Adrenal gland (tissue), 12 donors: ENCODE results near the gene LGALS8. TPM values are rescaled to one million over a fixed set of nuclear protein-coding genes. Genes with fewer than 3 reads are reported as not detected.

ENCODE experiments used
- DNase-seq, 7 donors: peaks; one replicate each; pipeline ENCODE4 v3.0.0-alpha.2; 2019 to 2020
- H3K27ac ChIP-seq, 5 donors: fragments of 200-600 bp; sonication (generic) in 4 of 5; 1 replicate in 3 of 5; 2 replicates in 2 of 5; pipeline versions ENCODE4 v1.5.1 to v1.8.0; 2016 to 2020; ENCODE audit warnings: mild to moderate bottlenecking in 1 of 5
- H3K27me3 ChIP-seq: fragments of 200-600 bp; 2 replicates; pipeline ENCODE4 v1.8.0; 2021
- H3K36me3 ChIP-seq, 2 donors: fragments of 200-600 bp; replicated peaks in 1 of 2; 1 replicate in 1 of 2; 2 replicates in 1 of 2; pipeline versions ENCODE4 v1.5.1 to v1.8.0; 2018 to 2022
- H3K4me1 ChIP-seq, 2 donors: fragments of 200-600 bp; replicated peaks in 1 of 2; 1 replicate in 1 of 2; 2 replicates in 1 of 2; pipeline versions ENCODE4 v1.5.1 to v1.8.0; 2018 to 2021
- H3K4me3 ChIP-seq, 4 donors: fragments of 200-600 bp; sonication (generic) in 3 of 4; one replicate each; pipeline ENCODE4 v1.5.1; 2016 to 2018
- H3K9me3 ChIP-seq, 3 donors: fragments of 200-600 bp; sonication (generic) in 1 of 3; replicated peaks in 1 of 3; 1 replicate in 2 of 3; 2 replicates in 1 of 3; pipeline versions ENCODE4 v1.5.1 to v1.8.0; 2016 to 2021
- CTCF ChIP-seq, 6 experiments: fragments of 450-650 bp in 4 of 6; fragments of 200-600 bp in 2 of 6; sonication (generic) in 1 of 6; IDR thresholded peaks; 1 replicate in 5 of 6; 2 replicates in 1 of 6; pipeline versions ENCODE4 v1.5.1 to v1.8.0; 2016 to 2021; ENCODE audit warnings: antibody characterized with exemption in 6 of 6, mild to moderate bottlenecking in 2 of 6, moderate library complexity in 1 of 6
- POLR2A ChIP-seq, 2 donors: fragments of 450-650 bp; IDR thresholded peaks; one replicate each; pipeline ENCODE4 v1.6.1; 2017; ENCODE audit warnings: antibody characterized with exemption in 2 of 2, mild to moderate bottlenecking in 2 of 2, moderate library complexity in 1 of 2
- WGBS, 4 donors: extraction: QIAGEN DNeasy Blood & Tissue Kit in 2 of 4; methylation state at CpG; one replicate each; pipeline versions ENCODE4 v1.1.5 to v1.1.7; 2013 to 2017; 5-methylcytosine and 5-hydroxymethylcytosine counted together
- intact Hi-C, 2 donors: fragments of 100-400 bp; cut with DNase I; formaldehyde crosslinking; loops; one replicate each; pipeline versions ENCODE4 v1.14.1 to v1.15.0; 2022 to 2023
- polyA plus RNA-seq, 3 donors: library from polyadenylated mRNA; stranded (reverse); fragments of 200-250 nt in 2 of 3; fragments of 350-450 nt in 1 of 3; fragmentation: Illumina TruSeq in 1 of 3; extraction: RNeasy Lipid Tissue Mini Kit (QIAGEN cat#74804) in 1 of 3; gene quantifications; one replicate each; pipeline ENCODE4 v1.2.3, GENCODE V29; 2013 to 2014
- total RNA-seq, 9 donors: library from RNA; depleted of rRNA in 4 of 9; stranded (reverse); fragments of >200 nt in 4 of 9; fragments of 120-200 nt in 1 of 9; fragmentation: NEBNext Ultra II Directional in 1 of 9; extraction: Animal tissue kit (Norgen Biotek cat#: 25700) in 1 of 9; gene quantifications; one replicate each; pipeline versions ENCODE4 v1.1.0 to v1.2.4, GENCODE V29; 2013 to 2023
- donor health status: healthy with polysubstance abuse.
- donor health status: Bipolar disorder and iron deficiency.
- donor health status: DM: yes; HTN: yes; CAD: no.
- donor health status: DM: no; HTN: no; CAD: no.
- donor health status: DM: no; HTN: no; CAD: no.
- donor health status: DM: yes; HTN: yes; CAD: no.

The LGALS8 gene
- total and polyA plus RNA-seq, 12 donors: 23.2 to 100 (median 54.6) TPM

GRCh38 chr1:236509203-236509602 is 14.6 kb upstream of the LGALS8 start:
- intact Hi-C loops: no loop called here
- no peaks in the 10 kb centered on the region for H3K27me3 ChIP-seq
- TF ChIP-seq POLR2A (IDR thresholded peaks at IDR 0.05) (no peak), CTCF (IDR thresholded peaks at IDR 0.05) (no peak)
- no peaks in the 10 kb centered on the region for H3K4me1 ChIP-seq
- 75 to 92% (median 84%) methylated on average over 1 of the region's 1 CpG for WGBS, 4 donors
- no peak overlapping the region for H3K4me3 ChIP-seq
- no peak overlapping the region for H3K27ac ChIP-seq
- DNase-seq: no peak
- H3K36me3 ChIP-seq: no peaks in the 10 kb centered on the region
- no peaks in the 10 kb centered on the region for H3K9me3 ChIP-seq

- H3K36me3 ChIP-seq: no peaks in the 10 kb centered on the region
- H3K4me3 ChIP-seq: no peak overlapping the region
- WGBS, 4 donors: 80 to 94% (median 85%) methylated on average over 8 of the region's 8 CpGs
- H3K9me3 ChIP-seq: no peaks in the 10 kb centered on the region
- no peak overlapping the region for H3K27ac ChIP-seq
- no peaks in the 10 kb centered on the region for H3K27me3 ChIP-seq
- H3K4me1 ChIP-seq: no peaks in the 10 kb centered on the region
- TF ChIP-seq POLR2A (IDR thresholded peaks at IDR 0.05): no peak
- no peak for TF ChIP-seq CTCF (IDR thresholded peaks at IDR 0.05)
- DNase-seq: no peak
- intact Hi-C loops: no loop called here
Observed at GRCh38 chr1:236509647-236510401, 14.0 kb upstream of the LGALS8 start.

- TF ChIP-seq POLR2A (IDR thresholded peaks at IDR 0.05): no peak
- WGBS, 4 donors: 84 to 90% (median 87%) methylated on average over 11 of the region's 11 CpGs
- intact Hi-C loops: no loop called here
Observed at GRCh38 chr1:236511735-236512418, 11.9 kb upstream of the LGALS8 start.

GRCh38 chr1:236514703-236515442 is 8.9 kb upstream of the LGALS8 start:
- 71 to 83% (median 75%) methylated on average over 4 of the region's 4 CpGs for WGBS, 4 donors

More at GRCh38 chr1:236511735-236512418, 11.9 kb upstream of the LGALS8 start:
- H3K4me3 ChIP-seq: no peak overlapping the region
- no peak overlapping the region for H3K27ac ChIP-seq
- H3K4me1 ChIP-seq: no peaks in the 10 kb centered on the region
- no peaks in the 10 kb centered on the region for H3K27me3 ChIP-seq
- no peaks in the 10 kb centered on the region for H3K36me3 ChIP-seq
- H3K9me3 ChIP-seq: no peaks in the 10 kb centered on the region
- DNase-seq: no peak

More at GRCh38 chr1:236514703-236515442, 8.9 kb upstream of the LGALS8 start:
- H3K9me3 ChIP-seq: no peaks in the 10 kb centered on the region
- H3K4me1 ChIP-seq: no peaks in the 10 kb centered on the region
- H3K27ac ChIP-seq: no peak overlapping the region
- no peak for DNase-seq
- no peaks in the 10 kb centered on the region for H3K27me3 ChIP-seq
- no peaks in the 10 kb centered on the region for H3K36me3 ChIP-seq
- no peak for TF ChIP-seq POLR2A (IDR thresholded peaks at IDR 0.05)
- TF ChIP-seq CTCF (IDR thresholded peaks at IDR 0.05): no peak
- intact Hi-C loops: no loop called here
- H3K4me3 ChIP-seq: no peak overlapping the region
